ENCODE data around the gene KIF21B.

The KIF21B gene, protein sequence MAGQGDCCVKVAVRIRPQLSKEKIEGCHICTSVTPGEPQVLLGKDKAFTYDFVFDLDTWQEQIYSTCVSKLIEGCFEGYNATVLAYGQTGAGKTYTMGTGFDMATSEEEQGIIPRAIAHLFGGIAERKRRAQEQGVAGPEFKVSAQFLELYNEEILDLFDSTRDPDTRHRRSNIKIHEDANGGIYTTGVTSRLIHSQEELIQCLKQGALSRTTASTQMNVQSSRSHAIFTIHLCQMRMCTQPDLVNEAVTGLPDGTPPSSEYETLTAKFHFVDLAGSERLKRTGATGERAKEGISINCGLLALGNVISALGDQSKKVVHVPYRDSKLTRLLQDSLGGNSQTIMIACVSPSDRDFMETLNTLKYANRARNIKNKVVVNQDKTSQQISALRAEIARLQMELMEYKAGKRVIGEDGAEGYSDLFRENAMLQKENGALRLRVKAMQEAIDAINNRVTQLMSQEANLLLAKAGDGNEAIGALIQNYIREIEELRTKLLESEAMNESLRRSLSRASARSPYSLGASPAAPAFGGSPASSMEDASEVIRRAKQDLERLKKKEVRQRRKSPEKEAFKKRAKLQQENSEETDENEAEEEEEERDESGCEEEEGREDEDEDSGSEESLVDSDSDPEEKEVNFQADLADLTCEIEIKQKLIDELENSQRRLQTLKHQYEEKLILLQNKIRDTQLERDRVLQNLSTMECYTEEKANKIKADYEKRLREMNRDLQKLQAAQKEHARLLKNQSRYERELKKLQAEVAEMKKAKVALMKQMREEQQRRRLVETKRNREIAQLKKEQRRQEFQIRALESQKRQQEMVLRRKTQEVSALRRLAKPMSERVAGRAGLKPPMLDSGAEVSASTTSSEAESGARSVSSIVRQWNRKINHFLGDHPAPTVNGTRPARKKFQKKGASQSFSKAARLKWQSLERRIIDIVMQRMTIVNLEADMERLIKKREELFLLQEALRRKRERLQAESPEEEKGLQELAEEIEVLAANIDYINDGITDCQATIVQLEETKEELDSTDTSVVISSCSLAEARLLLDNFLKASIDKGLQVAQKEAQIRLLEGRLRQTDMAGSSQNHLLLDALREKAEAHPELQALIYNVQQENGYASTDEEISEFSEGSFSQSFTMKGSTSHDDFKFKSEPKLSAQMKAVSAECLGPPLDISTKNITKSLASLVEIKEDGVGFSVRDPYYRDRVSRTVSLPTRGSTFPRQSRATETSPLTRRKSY (N-terminal part only)

DNA sequence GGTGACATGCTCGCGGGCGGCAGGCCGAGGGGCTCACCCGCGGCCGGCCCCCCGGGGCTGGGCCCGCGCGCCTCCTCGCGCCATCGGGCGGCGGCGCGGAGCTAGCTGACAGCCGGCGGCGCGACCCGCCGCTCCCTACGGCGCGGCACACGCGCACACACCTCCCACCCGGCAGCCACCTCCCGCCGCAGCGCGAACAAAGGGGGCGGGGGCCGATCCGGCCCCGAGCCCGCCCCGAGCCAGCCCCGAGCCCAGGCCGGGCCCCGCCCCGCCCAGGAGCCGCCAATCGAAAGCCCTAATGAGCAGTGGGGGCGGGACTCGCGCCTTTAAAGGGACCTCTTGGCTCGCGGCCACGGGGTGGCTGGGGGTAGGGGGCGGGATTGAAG, at the start of gene KIF21B:
KIF21B (minus strand) TSS at position 198 of the 386 bp plus-strand sequence. CDS start 331 bp downstream, outside the sequence.
- DNase-seq = peak; percentile 81

DNA sequence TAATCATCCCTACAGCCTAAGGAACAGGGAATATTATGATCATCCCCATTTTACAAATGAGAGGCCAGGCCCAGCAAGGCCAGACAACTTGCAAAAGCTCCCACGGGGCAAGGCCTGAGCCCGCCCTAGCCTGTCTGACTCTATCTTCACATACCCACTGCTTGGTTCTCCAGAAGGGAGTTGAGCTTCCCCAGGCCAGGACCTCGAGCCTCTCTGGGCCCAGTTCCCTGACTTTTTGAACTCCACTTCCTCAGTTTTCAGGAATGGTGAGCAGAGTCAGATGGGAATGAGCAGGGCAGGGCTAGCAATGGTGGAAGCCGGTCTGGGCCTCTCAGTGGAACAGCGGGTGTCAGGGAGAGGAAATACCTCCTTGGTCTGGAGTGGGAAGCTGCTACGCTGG, 49.4 kb upstream of the KIF21B start:
- DNase-seq = no peak

DNA sequence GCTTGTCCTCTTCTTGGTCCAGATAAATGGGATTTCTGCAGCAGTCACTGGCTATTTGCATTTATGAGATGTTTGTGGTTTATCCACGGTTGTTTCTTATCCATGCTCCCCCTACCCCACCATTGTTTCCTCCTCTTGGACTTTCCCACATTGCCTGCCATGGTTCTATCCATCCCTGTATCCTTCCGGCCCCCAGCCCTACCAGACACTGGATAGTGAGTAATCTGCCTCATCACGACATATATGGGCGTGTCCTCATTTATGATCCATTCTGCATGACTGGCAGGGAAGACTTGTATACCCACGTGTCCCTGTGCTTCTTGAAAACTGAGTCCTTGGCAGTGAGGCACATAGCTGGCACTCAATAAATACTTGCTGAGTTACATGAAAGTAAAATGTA, 48.6 kb upstream of the KIF21B start:
- no peak for DNase-seq

DNA sequence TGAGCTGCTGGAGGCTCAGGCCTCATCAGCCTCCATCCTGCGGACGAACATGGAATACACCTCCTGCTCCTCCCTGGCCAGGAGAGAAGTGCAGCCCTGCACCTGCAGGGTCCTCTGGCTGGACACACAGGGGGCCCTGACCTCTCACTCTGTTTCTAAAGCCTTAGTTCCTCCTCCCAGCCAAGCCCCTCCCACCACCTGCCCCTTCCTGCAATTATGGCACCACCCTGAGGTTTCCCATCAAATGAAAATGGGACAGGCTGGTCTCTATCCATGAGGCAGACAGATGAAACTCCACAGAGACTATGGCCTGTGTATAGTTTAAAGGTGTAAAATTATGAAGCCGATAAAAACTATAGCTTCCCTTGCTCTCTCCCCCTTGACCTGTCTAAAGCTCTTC, 46.1 kb upstream of the KIF21B start:
- no peak for DNase-seq

DNA sequence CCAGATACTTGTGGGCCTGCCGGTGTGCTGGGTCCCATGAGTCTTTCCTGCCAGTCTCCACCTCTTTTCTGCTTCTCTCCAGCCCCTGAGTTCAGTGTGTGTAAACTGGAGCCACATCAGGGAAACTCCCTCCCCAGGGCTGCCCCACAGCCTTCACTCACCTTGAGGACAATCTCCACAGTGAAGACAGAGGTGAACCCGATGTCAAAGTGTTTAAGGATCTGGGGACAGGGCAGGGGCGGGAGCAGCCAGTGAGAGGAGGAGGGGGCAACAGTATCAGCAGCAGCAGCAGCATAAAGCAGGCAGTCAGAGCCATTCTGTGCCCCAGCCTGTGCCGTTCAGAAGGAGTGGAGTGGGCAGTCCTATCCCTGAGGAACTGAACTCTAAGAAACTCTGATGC, 45.5 kb upstream of the KIF21B start:
- DNase-seq = no peak

DNA sequence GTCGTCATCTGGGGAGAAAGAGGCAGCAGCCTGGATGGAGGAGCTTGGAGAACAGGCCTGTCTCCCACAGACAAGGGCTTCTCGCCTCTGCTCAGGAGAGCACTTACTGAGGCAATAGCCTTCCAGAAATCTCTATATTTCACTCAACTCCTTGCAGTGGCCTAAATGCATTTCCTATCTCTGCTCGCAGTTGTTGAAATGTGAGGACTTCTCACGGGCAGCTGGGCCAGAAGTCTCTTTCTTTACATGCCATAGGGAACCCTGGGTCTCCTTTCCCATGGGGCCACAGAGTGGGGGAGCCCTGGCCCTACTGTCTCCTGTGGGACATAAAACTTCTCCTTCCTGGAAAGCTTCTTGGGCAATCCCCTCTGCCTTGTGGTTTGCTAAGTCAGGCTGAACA, 43.5 kb upstream of the KIF21B start:
- DNase-seq = no peak

DNA sequence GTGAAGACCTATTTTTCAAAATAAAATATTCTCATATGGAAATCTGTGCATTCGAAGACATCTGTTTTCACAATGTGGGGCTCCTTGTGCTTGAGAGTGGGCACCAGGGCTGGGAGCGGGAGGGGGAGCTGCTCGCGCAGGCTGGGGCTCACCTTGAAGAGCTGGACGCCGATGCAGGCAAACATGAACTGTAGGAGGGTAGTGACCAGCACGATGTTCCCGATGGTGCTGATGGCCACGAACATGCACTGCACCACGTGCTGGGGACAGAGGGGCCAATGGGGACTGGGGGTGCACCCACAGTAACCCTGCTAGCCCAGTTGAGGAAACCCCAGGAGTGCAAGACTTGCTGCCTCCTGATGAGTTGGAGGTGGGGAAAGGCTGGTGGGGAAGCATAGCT, 42.2 kb upstream of the KIF21B start:
- no peak for DNase-seq

DNA sequence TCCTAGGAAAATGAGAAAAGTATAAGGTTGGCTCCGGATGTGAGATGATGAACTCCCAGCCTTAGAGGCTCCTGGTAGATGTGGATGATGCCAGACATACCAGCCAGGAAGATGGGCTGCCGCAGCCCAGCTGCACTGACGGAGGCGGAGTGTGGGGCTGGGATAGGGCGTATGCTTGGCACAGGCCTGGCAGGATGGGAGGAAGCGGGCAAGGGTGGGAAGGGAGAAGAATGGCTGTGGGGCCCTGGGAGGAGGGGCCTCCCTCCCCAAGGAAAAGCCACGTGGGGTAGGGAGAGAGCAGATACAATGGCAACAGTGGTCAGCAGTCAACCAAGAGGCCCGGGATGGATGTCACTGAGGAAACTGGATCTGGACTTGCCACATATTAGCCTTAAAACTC, 41.3 kb upstream of the KIF21B start:
- no peak for DNase-seq

DNA sequence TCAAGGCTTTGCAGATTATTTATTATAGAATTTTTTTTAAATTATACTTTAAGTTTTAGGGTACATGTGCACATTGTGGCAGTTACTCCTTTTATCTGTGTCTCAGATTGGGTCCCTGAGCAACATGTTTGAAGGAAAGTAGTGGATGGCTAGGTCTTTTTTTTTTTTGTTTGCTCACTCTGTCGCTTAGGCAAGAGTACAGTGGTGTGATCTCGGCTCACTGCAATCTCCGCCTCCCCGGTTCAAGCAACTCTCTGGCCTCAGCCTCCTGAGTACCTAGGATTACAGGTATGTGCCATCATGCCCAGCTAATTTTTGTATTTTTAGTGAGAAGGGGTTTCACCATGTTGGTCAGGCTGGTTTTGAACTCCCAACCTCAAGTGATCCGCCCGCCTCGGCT, 39.6 kb upstream of the KIF21B start:
- no peak for DNase-seq

DNA sequence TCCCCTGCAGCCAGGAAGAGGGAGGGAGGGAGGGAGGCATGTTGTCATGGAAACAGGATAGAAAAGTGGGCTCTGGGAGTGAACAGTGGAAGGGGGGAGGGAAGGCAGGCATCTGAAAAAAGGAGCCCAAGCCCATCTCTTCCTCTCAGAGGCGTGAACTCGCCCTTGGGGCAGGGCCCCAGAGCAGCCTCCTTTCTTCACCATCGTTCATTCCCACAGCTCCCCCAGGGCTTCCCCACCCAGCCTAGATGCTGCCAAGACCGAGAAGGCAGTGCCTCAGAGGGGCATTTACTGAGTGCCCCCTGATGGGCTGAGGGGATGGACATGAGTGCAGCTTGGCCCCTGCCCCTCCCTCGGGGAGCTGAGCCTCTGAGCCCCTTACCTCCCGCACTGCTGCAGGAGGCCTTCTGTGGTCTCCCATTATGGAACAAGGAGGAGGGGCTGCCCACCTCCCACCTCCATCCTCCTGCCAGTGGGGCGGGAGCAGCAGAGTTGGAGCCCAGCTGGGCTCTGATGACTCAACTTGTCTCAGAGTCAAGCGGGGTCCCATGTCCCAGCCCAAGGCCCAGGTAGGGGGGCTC, 39.1 kb upstream of the KIF21B start:
- DNase-seq = no peak

DNA sequence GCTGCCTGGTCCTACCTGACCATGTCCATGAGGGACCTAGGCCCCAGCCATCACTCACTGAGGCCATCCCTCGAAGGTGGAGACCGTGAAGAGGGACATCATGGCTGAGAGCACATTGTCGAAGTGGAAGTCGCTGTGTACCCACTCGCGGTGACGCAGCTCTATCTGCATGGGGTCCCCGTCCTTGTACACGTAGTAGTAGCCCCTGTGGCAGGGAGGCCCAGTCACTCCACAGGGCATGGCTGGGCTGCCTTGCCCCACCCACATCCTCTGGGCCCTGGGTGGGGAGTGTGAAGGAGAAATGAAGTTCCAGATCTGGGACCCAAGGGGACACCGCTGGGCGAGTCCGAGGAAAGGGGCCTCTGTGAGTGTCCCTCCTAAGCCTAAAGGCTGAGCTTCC, 38.4 kb upstream of the KIF21B start:
- no peak for DNase-seq

DNA sequence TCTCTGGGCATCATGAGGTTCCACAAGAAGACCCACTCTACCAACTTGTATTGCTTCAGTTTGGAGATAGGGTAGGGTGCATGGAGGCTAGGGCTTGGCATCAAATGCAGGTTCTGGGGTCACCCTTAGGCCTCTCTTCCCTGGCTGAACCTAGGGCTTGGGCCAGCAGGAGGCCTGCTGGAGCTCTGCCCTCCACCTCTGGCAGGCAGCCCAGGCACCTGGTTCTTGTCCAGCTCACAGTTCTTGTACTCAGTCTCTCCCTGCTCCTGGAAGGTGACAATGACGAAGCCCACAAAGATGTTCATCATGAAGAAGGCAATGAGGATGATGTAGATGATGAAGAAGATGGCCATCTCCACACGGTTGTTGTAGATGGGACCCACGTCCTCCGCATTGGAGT, 37.5 kb upstream of the KIF21B start:
- no peak for DNase-seq

DNA sequence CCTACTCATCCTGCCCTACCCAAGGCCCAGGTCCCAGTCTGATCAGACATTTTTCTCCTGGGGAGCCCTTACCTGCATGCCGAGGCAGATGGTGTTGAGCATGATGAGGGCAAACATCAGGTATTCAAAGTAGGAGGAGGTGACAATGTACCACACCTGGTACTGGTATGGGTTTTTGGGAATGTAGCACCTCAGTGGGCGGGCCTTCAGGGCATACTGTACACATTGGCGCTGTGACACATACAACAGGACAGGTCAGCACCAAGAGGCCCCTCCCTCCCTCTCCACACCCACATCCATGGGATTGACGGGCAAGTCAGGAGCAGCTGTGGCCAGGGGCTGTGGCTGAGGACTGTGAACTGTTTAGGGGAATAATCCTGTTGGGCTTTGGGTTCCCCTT, 37.1 kb upstream of the KIF21B start:
- DNase-seq = no peak

DNA sequence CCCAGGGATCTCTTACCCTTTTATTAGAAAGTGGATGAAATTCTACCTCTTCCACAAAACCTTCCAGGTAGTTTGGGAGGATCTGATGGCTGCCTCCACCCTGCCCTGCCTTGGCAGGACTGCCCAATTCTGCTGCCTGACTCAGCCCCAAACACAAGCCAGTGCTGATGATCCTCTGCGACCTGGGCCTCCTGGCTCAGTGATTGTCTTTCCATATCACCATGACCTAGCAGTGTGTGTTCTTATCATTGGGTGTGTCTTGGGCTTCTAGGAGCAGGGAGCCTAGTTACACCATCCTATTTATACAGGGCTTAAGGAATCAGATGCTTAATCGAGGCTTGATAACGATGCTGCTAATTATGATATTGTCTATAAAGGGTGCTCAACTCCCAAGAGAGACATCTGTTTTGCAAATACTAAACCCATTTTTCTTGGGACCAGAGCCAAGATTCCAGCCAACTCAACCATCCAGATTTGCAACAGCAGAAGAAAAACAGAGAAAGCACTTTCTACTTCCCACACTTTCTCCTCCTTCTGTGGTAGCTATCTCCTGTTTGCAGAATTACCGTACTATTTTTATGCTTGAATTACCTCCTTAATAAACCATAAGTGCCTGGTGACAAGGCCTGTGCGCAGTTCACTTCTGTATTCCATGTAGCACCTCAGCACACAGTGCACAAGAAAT, 36.5 kb upstream of the KIF21B start:
- peak; percentile 59 for DNase-seq

DNA sequence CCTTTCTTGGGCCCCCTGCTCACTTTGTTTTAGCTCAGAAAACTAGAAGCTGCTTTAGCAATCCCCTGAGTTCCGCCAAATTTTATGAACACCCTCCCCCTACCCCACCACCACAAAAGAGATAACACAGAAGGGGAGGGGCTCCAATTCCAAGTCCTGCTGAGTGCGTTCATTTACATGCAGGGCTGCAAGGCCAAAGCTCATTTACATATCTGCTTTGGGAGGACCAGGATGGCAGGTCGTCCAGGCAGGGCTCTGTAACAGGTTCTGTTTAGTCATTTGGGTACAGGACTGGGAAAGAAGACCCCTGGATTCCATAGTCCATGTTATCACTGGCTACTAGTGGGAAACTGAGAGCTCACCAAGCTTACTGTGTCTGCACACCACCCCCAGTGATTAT, 35.9 kb upstream of the KIF21B start:
- DNase-seq = no peak

DNA sequence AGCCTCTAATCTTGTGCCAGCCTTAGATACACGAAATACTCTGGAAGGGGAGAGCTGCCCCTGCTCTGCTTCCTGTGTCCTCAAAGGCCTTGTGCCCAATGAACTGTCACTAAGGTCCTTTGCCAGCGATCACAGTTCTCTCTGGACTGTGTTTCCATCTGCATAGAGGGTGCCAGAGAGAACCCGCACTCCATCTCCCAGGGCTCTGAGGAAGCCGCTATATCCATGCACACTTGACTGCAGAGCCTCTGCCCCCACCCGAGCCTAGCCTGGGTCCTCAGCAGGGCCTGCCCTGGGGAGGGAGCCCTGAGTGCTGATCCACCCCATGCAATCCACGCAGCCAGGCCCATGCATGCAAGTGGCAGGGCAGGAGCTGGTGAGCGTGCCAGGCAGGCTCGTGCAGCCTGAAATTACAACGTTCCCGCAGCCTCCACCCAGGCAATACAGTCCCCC, 30.6 kb upstream of the KIF21B start:
- no peak for DNase-seq

DNA sequence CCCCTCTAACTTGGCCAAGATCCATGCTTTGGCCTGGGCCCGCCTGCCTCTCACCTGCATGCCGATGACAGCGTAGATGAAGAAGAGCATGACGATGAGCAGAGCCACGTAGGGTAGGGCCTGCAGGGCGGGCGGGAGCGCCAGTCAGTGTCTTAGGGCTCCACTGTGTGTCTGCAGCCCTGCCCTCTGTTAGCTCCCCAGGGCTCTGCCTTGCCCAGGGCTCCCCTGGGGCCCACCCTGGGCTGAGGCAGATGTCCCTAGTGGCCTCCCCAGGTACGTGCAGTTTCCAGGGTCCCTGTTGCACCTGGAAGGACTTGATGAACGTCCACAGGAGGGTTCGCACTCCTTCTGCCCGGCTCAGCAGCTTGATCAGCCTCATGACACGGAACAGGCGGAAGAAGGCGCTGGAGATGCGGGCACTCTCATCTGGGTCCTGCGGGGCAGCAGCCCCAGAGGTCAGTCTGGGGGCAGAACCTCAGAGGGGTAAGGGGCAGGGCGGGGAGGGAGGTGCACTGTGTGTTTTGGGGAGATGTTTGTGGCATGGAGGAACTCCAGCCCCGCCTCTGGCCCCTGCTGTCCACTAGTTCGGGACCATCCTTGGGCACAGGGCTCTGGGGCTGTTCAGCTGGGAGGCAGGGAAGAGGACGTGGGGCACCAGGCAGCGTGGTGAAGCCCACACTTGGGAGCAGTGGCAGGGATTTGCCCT, 29.8 kb upstream of the KIF21B start:
- no peak for DNase-seq

DNA sequence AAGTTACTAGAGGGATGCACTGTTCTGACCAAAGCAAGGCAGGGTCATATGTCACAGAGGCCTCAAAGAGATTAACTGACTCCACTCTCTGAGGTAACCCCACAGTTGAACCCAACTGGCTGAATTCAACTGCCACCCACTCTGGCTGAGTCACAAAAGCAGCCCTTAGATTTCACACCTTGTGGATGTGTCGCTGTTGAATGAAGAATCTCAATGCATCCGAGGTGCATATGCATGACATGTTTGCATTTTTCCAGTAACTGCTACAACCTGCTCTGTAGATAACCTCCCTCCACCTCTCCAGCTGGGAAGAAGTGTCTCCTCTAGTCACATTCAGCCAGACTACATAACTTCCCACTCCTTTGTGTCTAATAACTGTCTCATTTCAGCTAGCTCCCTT, 27.9 kb upstream of the KIF21B start:
- no peak for DNase-seq

DNA sequence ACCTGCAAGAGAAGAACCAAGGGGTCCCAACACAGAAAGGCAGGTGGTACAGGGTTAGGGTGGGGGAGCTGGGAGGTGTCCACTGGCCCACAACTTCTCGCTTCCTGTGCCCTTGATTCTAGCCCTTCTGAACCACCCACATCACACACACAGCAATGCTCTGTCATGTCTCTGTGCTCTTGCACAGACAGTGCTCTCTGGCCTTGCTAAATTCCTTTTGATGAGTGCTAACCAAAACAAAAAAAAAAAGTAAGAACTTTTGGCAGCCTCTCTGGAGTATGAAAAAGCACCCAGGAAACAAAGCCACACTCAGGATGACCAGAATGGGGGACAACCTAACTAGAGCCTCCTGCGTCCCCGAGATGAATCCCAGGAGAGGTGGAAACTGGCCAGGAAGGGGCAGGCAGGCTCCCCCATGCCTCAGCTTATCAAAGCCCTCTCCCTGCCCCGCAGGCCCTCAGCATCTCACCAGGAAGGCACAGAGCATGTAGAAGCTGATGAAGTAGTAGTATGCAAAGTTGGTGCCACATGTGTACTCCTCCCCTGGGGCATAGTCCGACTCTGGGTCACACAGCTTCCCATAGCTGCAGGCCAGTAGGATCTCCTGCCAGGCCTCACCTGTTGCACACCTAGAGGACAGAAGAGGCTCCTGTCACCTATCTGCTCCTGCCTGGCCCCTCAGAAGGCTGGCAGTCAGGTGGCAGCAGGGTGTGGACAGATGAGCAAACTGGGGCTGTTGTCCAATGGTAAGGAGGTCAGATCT, 27.2 kb upstream of the KIF21B start:
- DNase-seq = no peak

DNA sequence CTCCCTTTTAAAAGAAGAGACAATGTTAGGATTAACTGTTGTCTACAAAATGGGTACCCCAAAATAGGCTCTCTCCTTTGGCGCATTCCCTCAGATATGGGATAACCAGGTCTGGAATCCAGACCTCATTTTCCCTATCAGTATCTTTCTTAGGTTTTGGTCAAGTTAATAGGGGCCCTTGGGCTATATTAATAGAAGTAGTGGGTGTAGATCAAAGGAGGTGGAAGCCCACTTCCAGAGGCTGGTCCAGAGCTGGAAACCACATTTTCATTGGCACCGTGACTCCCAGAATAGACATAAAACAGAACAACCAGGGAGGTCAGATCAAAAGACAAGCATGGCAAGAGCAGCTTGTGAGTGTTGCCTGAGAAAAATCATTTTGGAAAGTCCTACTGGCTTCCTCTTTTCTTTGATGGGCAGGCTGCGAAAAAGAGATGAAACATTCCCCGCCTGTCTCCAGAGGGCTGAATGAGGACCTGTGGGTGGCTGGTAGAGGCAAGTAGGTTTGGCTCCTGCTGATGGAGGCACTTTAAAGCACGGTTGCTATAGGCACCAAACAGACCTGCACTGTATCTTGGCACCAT, 25.8 kb upstream of the KIF21B start:
- no peak for DNase-seq

DNA sequence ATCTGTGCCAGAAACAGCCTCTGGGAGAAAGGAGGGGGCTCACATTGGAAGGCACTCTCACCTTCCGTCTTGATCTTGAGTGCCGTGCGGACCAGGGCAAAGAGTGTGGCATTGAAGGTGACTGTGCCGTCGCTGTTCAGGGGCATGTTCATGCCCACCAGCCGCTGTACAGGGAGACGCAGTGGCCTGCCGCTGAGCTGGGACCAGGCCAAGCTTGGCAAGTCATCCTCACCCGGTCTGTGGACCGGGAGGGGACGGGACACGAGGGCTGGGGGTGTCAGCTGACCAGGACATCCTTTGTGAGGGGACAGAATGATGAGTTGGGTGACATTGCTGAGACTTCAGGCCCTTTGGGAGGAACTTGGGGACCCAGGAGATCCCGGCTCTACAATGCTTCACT, 25.0 kb upstream of the KIF21B start:
- DNase-seq = no peak

All from NCI-H2171 treated with DMSO at 0.1 percent for 48 hours (cell line).